ENCODE results near the gene CDC6. TPM values are rescaled to one million over a fixed set of nuclear protein-coding genes. Genes with fewer than 3 reads are reported as not detected.
A peak's percentile ranks its signal among the peaks of the same experiment; 100 is the strongest.

Gene CDC6
- total RNA-seq, 1 donor from 2014 or later: 3.4 TPM

GRCh38 chr17:40314584-40314956 lies 26.9 kb downstream of the CDC6 start:
- no peak overlapping the region for H3K4me3 ChIP-seq (ENCODE audit: low read depth, low read length)
- FAIRE-seq (peak; percentile 92), DNase-seq (ENCODE audit: low read depth) (peak; percentile 95)
- peaks cover 1% of the 10 kb centered on the region for H3K36me3 ChIP-seq (ENCODE audit: control insufficient read depth, insufficient read depth, low read length)
- peak; percentile 4 for TF ChIP-seq CTCF (IDR thresholded peaks at IDR 0.05; ENCODE audit: insufficient read depth, low read length, severe bottlenecking)
- no peaks in the 10 kb centered on the region for H3K27me3 ChIP-seq (ENCODE audit: control insufficient read depth, insufficient read depth, low read length)

DNA sequence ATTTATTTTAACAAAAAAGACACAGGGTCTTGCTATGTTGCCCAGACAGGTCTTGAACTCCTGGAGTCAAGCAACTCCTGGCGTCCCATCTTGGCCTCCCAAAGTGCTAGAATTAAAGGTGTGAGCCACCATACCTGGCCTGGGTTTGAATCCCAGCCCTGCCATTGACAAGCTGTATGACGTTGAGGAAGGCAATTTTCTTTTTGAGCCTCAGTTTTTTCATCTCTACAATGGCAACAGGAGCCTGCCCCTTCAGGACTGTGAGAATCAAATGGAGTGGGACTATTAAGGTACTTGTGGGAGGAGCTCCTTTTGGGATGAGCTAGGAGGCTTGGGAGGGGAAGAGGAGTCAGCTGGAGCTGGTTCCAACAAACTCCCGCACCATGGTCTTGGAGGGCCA lies 27.5 kb downstream of the CDC6 start:
- Histone ChIP-seq H3K4me3 (ENCODE audit: low read depth, low read length) (no peak overlapping the region), H3K36me3 (ENCODE audit: control insufficient read depth, insufficient read depth, low read length) (peaks cover 1% of the 10 kb centered on the region), H3K27me3 (ENCODE audit: control insufficient read depth, insufficient read depth, low read length) (no peaks in the 10 kb centered on the region)
- no peak for TF ChIP-seq CTCF (IDR thresholded peaks at IDR 0.05; ENCODE audit: insufficient read depth, low read length, severe bottlenecking)
- no peak for FAIRE-seq
- no peak for DNase-seq (ENCODE audit: low read depth)

DNA sequence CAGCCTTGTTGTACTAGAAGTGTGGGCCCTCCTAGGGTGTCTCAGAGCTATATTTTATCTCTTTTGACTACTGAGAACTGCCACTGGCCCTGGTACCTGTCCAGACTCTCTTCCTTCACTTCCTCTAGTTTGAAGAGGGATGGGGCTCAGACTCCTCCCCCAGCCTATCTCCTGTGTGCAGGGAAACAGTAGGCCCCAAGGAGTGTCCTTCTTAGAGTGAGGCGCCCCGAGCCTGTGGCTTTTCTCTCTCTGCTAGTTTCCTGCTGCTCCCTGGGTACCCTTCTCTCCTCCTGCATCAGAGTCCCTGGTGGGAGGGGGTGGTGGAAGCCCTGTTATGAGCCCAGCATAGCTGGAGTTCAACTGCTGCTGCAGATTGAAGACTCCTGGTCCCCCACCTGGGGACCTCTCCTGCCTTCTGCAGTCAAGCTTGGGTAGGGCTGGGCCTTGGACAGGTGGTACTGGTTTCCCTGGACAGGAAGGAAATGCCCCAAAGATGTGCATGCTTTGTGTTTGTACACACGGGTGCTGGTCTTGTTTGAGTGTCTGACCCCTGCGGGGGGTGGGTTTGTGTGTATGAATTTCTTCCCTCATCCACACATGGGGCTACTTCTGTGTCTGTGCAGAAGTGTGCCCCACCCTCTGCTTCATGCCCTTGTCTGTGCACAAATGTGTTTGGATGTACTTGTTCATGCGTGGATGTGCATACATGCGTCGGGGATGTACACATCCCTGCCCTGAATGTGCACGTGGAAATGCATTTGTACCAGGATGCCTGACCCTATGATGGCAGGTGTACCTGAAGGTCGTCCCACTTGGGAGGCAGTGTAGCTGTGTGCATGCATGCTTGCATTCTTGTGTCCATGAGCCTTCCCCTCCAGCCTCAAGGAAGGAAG lies 28.2 kb downstream of the CDC6 start:
- FAIRE-seq (peak; percentile 47), DNase-seq (ENCODE audit: low read depth) (no peak)
- Histone ChIP-seq H3K4me3 (ENCODE audit: low read depth, low read length) (no peak overlapping the region), H3K36me3 (ENCODE audit: control insufficient read depth, insufficient read depth, low read length) (peaks cover 1% of the 10 kb centered on the region), H3K27me3 (ENCODE audit: control insufficient read depth, insufficient read depth, low read length) (no peaks in the 10 kb centered on the region)
- TF ChIP-seq CTCF (IDR thresholded peaks at IDR 0.05; ENCODE audit: insufficient read depth, low read length, severe bottlenecking): no peak

- TF ChIP-seq CTCF (IDR thresholded peaks at IDR 0.05; ENCODE audit: insufficient read depth, low read length, severe bottlenecking): no peak
- Histone ChIP-seq H3K27me3 (ENCODE audit: control insufficient read depth, insufficient read depth, low read length) (no peaks in the 10 kb centered on the region), H3K36me3 (ENCODE audit: control insufficient read depth, insufficient read depth, low read length) (peaks cover 1% of the 10 kb centered on the region), H3K4me3 (ENCODE audit: low read depth, low read length) (peak overlapping the region; percentile 90)
- peak; percentile 55 for DNase-seq (ENCODE audit: low read depth)
- FAIRE-seq: no peak
Observed at GRCh38 chr17:40316571-40317344, 29.1 kb downstream of the CDC6 start.

DNA sequence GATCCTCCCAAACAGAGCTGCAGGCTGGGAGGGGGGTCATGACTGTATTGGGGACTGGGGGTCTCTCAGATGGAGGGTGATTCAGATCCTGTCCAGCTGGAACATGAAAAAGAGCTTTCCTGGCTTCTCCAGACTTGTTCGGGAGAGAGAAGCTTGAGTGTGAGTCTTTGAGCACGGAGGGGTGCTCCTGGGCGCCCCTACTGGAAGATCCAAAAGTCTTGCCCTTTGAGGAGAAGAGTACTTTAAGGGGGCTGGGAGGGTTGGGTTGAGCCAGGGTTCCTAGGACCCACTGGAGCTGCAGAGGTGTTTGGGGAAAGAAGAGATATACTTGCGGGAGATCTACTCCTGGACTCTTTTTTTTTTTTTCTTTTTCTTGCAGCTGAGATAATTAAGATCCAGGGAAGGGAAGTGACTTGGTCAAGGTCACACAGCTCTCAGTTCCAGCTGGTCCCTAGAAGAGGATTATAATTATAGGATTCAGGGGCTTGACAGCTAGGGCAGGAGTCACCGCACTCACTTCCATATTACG lies 29.7 kb downstream of the CDC6 start:
- peak; percentile 75 for DNase-seq (ENCODE audit: low read depth)
- H3K36me3 ChIP-seq (ENCODE audit: control insufficient read depth, insufficient read depth, low read length): peaks cover 1% of the 10 kb centered on the region
- H3K4me3 ChIP-seq (ENCODE audit: low read depth, low read length): peak overlapping the region; percentile 90
- FAIRE-seq: no peak
- no peaks in the 10 kb centered on the region for H3K27me3 ChIP-seq (ENCODE audit: control insufficient read depth, insufficient read depth, low read length)
- TF ChIP-seq CTCF (IDR thresholded peaks at IDR 0.05; ENCODE audit: insufficient read depth, low read length, severe bottlenecking): peak; percentile 72

Measured in bronchial epithelial cell (primary cell).